MCF 10A (cell line): ENCODE measurements around the gene RBPJ. TPM values are rescaled to one million over a fixed set of nuclear protein-coding genes. Genes with fewer than 3 reads are reported as not detected.

Experiments
- BruUV-seq: library from RNA; stranded (reverse); fragments of 400-500 nt; replicated peaks from 2 replicates; lab custom pipeline; 2021; lab: Mats Ljungman, UMichigan
- CTCF ChIA-PET: fragments of 300-600 bp; sonication (Branson Sonifier 250); formaldehyde crosslinking; extraction: SDS; loops from one replicate; lab custom pipeline; 2021; ENCODE audit warnings: antibody characterized with exemption, inconsistent platforms; lab: Yijun Ruan, JAX
- POLR2A ChIA-PET: fragments of 300-600, 350-650 bp; sonication (Branson Sonifier 250); formaldehyde crosslinking; extraction: SDS; loops from one replicate; lab custom pipeline; 2020; ENCODE audit warnings: antibody characterized with exemption, inconsistent platforms; lab: Yijun Ruan, JAX
- DNase-seq: peaks from one replicate; pipeline ENCODE4 v3.0.0-alpha.2; 2018; ENCODE audit not compliant: unreplicated experiment
- H3K27ac Mint-ChIP-seq: one replicate; pipeline ENCODE4 v1.8.0; 2022; ENCODE audit warnings: mild to moderate bottlenecking, low read depth, mixed read lengths; ENCODE audit not compliant: unreplicated experiment
- H3K27me3 Mint-ChIP-seq: one replicate; pipeline ENCODE4 v1.8.0; 2022; ENCODE audit warnings: mixed read lengths; ENCODE audit not compliant: insufficient read depth, unreplicated experiment
- H3K36me3 Mint-ChIP-seq: one replicate; pipeline ENCODE4 v1.8.0; 2022; ENCODE audit warnings: mild to moderate bottlenecking, moderate library complexity, mixed read lengths; ENCODE audit not compliant: insufficient read depth, unreplicated experiment
- H3K4me1 Mint-ChIP-seq: one replicate; pipeline ENCODE4 v1.8.0; 2022; ENCODE audit warnings: mixed read lengths; ENCODE audit not compliant: insufficient read depth, unreplicated experiment
- H3K4me3 Mint-ChIP-seq: one replicate; pipeline ENCODE4 v1.8.0; 2022; ENCODE audit warnings: mild to moderate bottlenecking, moderate library complexity, mixed read lengths; ENCODE audit not compliant: unreplicated experiment
- H3K9me3 Mint-ChIP-seq: one replicate; pipeline ENCODE4 v1.8.0; 2022; ENCODE audit warnings: mixed read lengths; ENCODE audit not compliant: unreplicated experiment
- CTCF ChIP-seq: fragments of 200-600 bp; IDR thresholded peaks from one replicate; pipeline ENCODE4 v1.8.0; 2022; ENCODE audit warnings: antibody characterized with exemption, mild to moderate bottlenecking; ENCODE audit not compliant: unreplicated experiment
- intact Hi-C: fragments of 100-400 bp; cut with micrococcal nuclease; formaldehyde crosslinking; loops from 2 replicates; pipeline ENCODE4 v1.14.1; 2022
- total RNA-seq: library from RNA; stranded (reverse); gene quantifications from 2 replicates; pipeline ENCODE4 v1.2.3, GENCODE V29; 2022

RBPJ gene
- total RNA-seq, 1 experiment from 2014 or later: 74.4 TPM

- peak overlapping the region; percentile 8 for H3K27ac Mint-ChIP-seq
- no peaks in the 10 kb centered on the region for H3K27me3 Mint-ChIP-seq
- TF ChIP-seq CTCF: no peak
- H3K4me1 Mint-ChIP-seq: peaks cover 14% of the 10 kb centered on the region
- H3K4me3 Mint-ChIP-seq: no peak overlapping the region
- BruUV-seq: no TSS peak
- POLR2A ChIA-PET: no interaction called here
- peaks cover 10% of the 10 kb centered on the region for H3K9me3 Mint-ChIP-seq
- H3K36me3 Mint-ChIP-seq: peaks cover 20% of the 10 kb centered on the region
- CTCF ChIA-PET: interaction anchor here (0.5 to 2.8 kb wide), 3 partner anchors 8 to 343 kb away, joined by 3 to 13 read pairs (median 3); no protein-coding TSS in a partner anchor
- intact Hi-C loops: no loop called here
- DNase-seq: no peak
Measured at GRCh38 chr4:26402458-26402857, 81.6 kb downstream of the RBPJ start.

- ChIA-PET CTCF (interaction anchor here (0.6 to 14.9 kb wide), 4 partner anchors 76 to 417 kb away, joined by 3 to 157 read pairs (median 46); no protein-coding TSS in a partner anchor), POLR2A (interaction anchor here (0.6 kb wide), 2 partner anchors 41 to 347 kb away, joined by 3 read pairs; no protein-coding TSS in a partner anchor)
- H3K27me3 Mint-ChIP-seq: no peaks in the 10 kb centered on the region
- peaks cover 25% of the 10 kb centered on the region for H3K36me3 Mint-ChIP-seq
- no TSS peak for BruUV-seq
- intact Hi-C loops: no loop called here
- no peak for DNase-seq
- H3K4me1 Mint-ChIP-seq: peaks cover 16% of the 10 kb centered on the region
- peaks cover 10% of the 10 kb centered on the region for H3K9me3 Mint-ChIP-seq
- no peak overlapping the region for H3K4me3 Mint-ChIP-seq
- TF ChIP-seq CTCF: no peak
- H3K27ac Mint-ChIP-seq: peak overlapping the region; percentile 22
Measured at GRCh38 chr4:26404743-26405206, 84.0 kb downstream of the RBPJ start.

GRCh38 chr4:26406346-26406975 lies 85.6 kb downstream of the RBPJ start:
- DNase-seq: peak; percentile 38
- peaks cover 16% of the 10 kb centered on the region for H3K4me1 Mint-ChIP-seq
- CTCF ChIA-PET: interaction anchor here (0.7 to 14.9 kb wide), 5 partner anchors 9 to 419 kb away, joined by 3 to 157 read pairs (median 5); no protein-coding TSS in a partner anchor
- BruUV-seq: no TSS peak
- peak overlapping the region; percentile 85 for H3K27ac Mint-ChIP-seq
- H3K27me3 Mint-ChIP-seq: no peaks in the 10 kb centered on the region
- intact Hi-C loops: no loop called here
- H3K9me3 Mint-ChIP-seq: peaks cover 10% of the 10 kb centered on the region
- peaks cover 27% of the 10 kb centered on the region for H3K36me3 Mint-ChIP-seq
- no peak for TF ChIP-seq CTCF
- POLR2A ChIA-PET: interaction anchor here (0.6 to 1.4 kb wide), 2 partner anchors 365 to 418 kb away, joined by 3 to 4 read pairs; no protein-coding TSS in a partner anchor
- no peak overlapping the region for H3K4me3 Mint-ChIP-seq

GRCh38 chr4:26407476-26407875 lies 86.7 kb downstream of the RBPJ start:
- Mint-ChIP-seq H3K4me1 (peaks cover 9% of the 10 kb centered on the region), H3K9me3 (peaks cover 10% of the 10 kb centered on the region), H3K27ac (peak overlapping the region; percentile 85), H3K36me3 (peaks cover 32% of the 10 kb centered on the region), H3K27me3 (no peaks in the 10 kb centered on the region), H3K4me3 (no peak overlapping the region)
- ChIA-PET POLR2A (interaction anchor here (0.7 to 1.4 kb wide), 3 partner anchors 81 to 419 kb away, joined by 3 to 4 read pairs (median 4); no protein-coding TSS in a partner anchor), CTCF (interaction anchor here (0.6 to 14.9 kb wide), 5 partner anchors 58 to 420 kb away, joined by 3 to 157 read pairs (median 7); no protein-coding TSS in a partner anchor)
- no TSS peak for BruUV-seq
- no peak for TF ChIP-seq CTCF
- intact Hi-C loops: no loop called here
- no peak for DNase-seq
